HFF-Myc (cell line): ENCODE measurements around the gene KLF2.

Experiments
- DNase-seq: peaks from one replicate; pipeline ENCODE4 v3.0.0-alpha.2; 2011; ENCODE audit warnings: low read depth; ENCODE audit errors: extremely low read depth
- H3K4me3 ChIP-seq: replicated peaks from 2 replicates; pipeline ENCODE4 v1.5.1; 2011; ENCODE audit warnings: low read depth, mild to moderate bottlenecking, control low read depth, low read length
- TF ChIP-seq, protein P1 (sequence below): IDR thresholded peaks from 2 replicates; pipeline ENCODE4 v1.5.1; 2012; ENCODE audit warnings: mild to moderate bottlenecking, low read depth, low read length, control low read depth; ENCODE audit errors: missing control alignments

The KLF2 gene

DNA sequence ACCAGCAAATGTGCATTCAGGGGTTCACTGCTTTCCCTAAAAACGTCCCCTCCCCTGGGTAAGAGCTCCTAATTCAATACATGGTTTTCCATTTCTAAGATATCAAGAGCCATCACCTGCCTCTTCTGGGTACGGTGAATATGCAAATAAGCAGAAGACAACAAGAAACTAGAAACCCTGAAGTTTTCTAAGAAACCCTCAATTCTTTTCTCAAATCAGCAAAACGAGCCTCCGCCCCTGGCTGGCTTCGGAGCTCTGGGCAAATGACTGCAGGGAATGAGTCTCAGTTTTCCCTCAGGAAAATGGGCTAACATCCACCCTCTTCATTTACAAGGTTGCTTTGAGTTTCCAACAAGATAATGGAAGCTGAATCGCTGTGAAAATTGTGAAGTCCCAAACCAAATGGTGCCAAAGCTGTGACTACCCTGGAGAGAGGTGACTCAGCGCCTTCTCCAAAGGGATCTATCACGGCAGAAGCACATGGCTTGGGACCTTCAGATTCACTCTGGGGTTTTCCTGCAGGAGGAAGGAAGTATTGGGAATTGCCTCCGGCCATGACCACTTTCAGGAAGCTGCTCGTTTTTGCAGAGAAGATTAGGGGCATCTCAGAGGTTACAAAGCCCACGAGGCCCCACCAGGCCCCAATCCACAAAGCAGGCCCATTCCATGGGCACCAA is 26.6 kb downstream of the KLF2 start:
- DNase-seq, result peak; percentile 16

DNA sequence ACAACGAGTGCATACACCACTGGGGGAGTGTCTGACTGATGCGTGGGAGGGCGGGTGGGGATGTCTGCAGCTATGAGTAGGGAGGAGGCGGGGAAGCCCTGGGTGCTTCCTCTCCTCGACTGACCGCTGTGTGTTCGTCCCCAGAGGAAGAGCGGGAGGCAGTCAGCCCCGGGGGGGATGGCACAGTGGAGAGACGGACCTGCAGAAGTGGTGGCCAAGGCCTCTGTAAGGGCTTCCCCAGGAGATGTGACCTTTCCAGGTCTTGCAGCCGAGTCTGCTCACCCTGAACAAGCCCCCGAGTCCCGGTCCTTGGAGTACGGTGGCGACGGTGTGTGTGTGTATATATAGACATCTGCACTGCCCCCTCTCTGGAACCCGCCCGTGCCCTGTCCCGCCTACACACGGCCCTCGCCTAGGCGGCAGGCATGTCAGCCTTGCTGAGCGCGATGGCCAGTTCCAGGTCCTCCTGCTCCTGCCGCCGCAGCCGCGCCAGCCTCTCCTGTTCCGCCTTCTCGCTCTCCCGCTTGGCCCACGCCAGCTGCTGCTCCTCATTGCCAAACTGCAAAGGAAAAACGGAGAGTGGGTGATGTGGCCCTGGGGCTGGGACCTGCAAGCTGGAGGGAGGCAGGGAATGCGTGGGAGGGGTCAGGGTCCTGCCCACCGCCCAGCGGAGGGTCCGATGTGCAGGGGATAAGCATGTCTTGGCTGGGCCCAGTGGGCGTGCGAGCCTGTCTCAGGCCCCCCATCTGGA is 30.8 kb downstream of the KLF2 start:
- H3K4me3 ChIP-seq, result no peak overlapping the region
- TF ChIP-seq, protein P1, sequence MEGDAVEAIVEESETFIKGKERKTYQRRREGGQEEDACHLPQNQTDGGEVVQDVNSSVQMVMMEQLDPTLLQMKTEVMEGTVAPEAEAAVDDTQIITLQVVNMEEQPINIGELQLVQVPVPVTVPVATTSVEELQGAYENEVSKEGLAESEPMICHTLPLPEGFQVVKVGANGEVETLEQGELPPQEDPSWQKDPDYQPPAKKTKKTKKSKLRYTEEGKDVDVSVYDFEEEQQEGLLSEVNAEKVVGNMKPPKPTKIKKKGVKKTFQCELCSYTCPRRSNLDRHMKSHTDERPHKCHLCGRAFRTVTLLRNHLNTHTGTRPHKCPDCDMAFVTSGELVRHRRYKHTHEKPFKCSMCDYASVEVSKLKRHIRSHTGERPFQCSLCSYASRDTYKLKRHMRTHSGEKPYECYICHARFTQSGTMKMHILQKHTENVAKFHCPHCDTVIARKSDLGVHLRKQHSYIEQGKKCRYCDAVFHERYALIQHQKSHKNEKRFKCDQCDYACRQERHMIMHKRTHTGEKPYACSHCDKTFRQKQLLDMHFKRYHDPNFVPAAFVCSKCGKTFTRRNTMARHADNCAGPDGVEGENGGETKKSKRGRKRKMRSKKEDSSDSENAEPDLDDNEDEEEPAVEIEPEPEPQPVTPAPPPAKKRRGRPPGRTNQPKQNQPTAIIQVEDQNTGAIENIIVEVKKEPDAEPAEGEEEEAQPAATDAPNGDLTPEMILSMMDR, result no peak
- no peak for DNase-seq

More for the DNA sequence above, 26.6 kb downstream of the KLF2 start:
- TF ChIP-seq, protein P1, result no peak
- H3K4me3 ChIP-seq, result no peak overlapping the region

DNA sequence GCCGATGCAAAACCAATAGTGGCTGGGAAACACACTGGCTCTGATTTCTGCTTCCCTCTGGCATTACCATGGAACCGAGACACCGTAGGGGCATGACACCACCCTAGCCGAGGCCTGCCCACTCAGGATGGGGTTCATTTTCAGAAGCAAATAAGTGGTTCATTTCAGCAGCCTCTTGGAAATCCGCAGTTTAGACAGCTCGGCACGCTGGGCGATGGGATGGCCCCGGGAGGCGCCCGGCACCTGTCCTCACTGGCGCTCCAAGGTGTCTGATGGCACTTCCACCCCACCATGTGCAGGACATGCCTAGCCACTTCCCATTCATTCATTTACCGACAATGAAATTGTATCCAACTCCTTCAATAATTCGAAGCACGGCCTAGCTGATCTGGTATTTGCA is 33.8 kb downstream of the KLF2 start:
- no peak overlapping the region for H3K4me3 ChIP-seq
- TF ChIP-seq, protein P1, result no peak
- DNase-seq, result no peak

DNA sequence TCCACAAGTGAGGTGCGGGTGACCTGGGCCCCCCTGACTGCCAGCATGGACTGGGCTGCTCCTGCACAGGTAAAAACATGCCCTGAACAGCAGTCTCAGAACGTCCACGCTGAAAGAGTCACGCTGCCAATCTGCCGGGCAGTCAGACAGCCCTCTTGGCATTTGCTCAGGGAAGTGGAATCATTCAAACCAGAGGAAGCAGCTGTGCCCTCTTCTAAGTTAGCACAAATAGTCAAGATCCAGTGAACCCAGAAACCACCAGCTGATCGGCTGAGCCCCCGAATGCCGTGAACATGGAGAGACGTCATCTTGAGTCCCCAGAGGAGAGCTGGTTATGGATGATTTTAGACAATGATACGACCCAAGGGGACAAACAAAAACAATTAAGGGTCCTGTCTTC is 34.4 kb downstream of the KLF2 start:
- H3K4me3 ChIP-seq, result no peak overlapping the region
- TF ChIP-seq, protein P1, result no peak
- no peak for DNase-seq

DNA sequence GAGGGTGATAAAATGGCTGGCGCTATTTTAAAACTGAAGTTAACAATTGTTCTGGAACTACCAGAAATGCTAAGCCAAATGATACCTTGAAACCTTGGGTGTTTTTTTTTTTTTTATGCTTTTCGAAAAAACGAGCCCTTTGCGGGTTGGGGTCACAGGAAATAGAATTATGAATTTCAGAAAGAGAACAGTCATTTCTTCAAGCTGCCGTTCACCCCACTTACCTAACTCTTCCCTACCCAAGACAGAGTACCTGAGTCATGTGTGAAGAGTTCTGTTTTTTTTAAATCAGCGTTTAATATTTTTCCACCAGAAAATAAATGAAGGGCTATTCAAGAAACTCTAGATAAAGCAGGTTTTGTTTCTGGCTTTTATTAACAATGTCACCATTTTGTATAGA is 35.3 kb downstream of the KLF2 start:
- DNase-seq, result no peak
- no peak overlapping the region for H3K4me3 ChIP-seq
- TF ChIP-seq, protein P1, result no peak

DNA sequence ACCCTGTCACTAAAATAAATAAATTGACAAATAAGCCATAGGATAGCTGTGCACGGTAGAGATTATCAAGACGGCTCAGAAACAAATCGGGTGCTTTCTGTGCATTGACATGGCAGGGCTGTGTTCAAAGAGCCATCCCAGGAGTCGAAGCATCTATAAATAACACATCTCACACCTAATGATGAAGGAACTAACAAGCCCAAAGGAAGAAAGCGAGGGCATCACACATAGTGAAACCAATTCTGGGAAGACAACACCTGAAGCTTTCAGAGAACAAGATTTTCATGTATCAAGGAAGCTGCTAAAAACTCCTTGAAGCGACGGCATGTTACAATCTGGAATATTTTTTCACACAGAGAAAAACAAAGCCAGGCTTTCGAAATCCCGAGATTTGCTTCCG is 36.1 kb downstream of the KLF2 start:
- TF ChIP-seq, protein P1, result no peak
- H3K4me3 ChIP-seq, result no peak overlapping the region
- no peak for DNase-seq
